Colonic mucosa (tissue), 4 donors: Measurements from ENCODE around the gene TMEM120B. TPM values are rescaled to one million over a fixed set of nuclear protein-coding genes. Genes with fewer than 3 reads are reported as not detected.
"Not testable (repeated sequence)": the region's sequence is repeated elsewhere in the genome, so short reads cannot be mapped to it uniquely, and the experiment has no call there.

Source experiments
- DNase-seq: peaks from one replicate; pipeline ENCODE4 v3.0.0-alpha.2; 2020
- H3K27ac ChIP-seq: fragments of 200-600 bp; one replicate; pipeline ENCODE4 v1.8.0; 2021
- H3K27me3 ChIP-seq: fragments of 200-600 bp; one replicate; pipeline ENCODE4 v1.8.0; 2021
- H3K36me3 ChIP-seq: fragments of 200-600 bp; one replicate; pipeline ENCODE4 v1.8.0; 2021
- H3K4me1 ChIP-seq: fragments of 200-600 bp; one replicate; pipeline ENCODE4 v1.8.0; 2021; ENCODE audit warnings: mild to moderate bottlenecking
- H3K4me3 ChIP-seq: fragments of 200-600 bp; one replicate; pipeline ENCODE4 v1.8.0; 2021
- H3K9ac ChIP-seq, 2 donors: one replicate each; pipeline ENCODE4 v1.7.0; 2013; ENCODE audit warnings: control low read depth in 2 of 2, low read depth in 2 of 2, low read length in 2 of 2
- H3K9me3 ChIP-seq: fragments of 200-600 bp; one replicate; pipeline ENCODE4 v1.8.0; 2021
- CTCF ChIP-seq: fragments of 200-600 bp; IDR thresholded peaks from one replicate; pipeline ENCODE4 v1.8.0; 2022; ENCODE audit warnings: antibody characterized with exemption, mild to moderate bottlenecking
- intact Hi-C: fragments of 100-400 bp; cut with DNase I; formaldehyde crosslinking; loops from one replicate; pipeline ENCODE4 v1.14.1; 2022
- total RNA-seq, 2 donors: library from RNA; stranded (reverse); fragmentation: NEBNext Ultra II Directional in 1 of 2; extraction: Animal tissue kit (Norgen Biotek cat#: 25700) in 1 of 2; gene quantifications; one replicate each; pipeline ENCODE4 v1.2.1, GENCODE V29; 2021
- donor health status: healthy.
- donor health status: DM: no; HTN: no; CAD: no.
- donor health status: DM: no; HTN: no; CAD: no.

TMEM120B gene
- total RNA-seq, 2 donors from 2014 or later: 3.9 to 6.5 TPM

GRCh38 chr12:121755591-121755990 is 43.0 kb downstream of the TMEM120B start:
- no peak for DNase-seq
- Histone ChIP-seq H3K27me3 (no peaks in the 10 kb centered on the region), H3K4me3 (no peak overlapping the region), H3K9ac (no peak overlapping the region), H3K36me3 (no peaks in the 10 kb centered on the region), H3K27ac (no peak overlapping the region), H3K9me3 (no peaks in the 10 kb centered on the region), H3K4me1 (no peaks in the 10 kb centered on the region)
- intact Hi-C loops: no loop called here
- TF ChIP-seq CTCF: no peak

- H3K9ac ChIP-seq, H3K27ac ChIP-seq, H3K27me3 ChIP-seq, intact Hi-C loops, H3K4me3 ChIP-seq, DNase-seq, H3K9me3 ChIP-seq, H3K4me1 ChIP-seq, H3K36me3 ChIP-seq: not testable (repeated sequence)
Measured at GRCh38 chr12:121758536-121758935, 46.0 kb downstream of the TMEM120B start.

- intact Hi-C loops: no loop called here
- Histone ChIP-seq H3K27me3 (no peaks in the 10 kb centered on the region), H3K4me1 (no peaks in the 10 kb centered on the region), H3K9ac (no peak overlapping the region), H3K27ac (no peak overlapping the region), H3K9me3 (no peaks in the 10 kb centered on the region), H3K4me3 (no peak overlapping the region), H3K36me3 (no peaks in the 10 kb centered on the region)
- no peak for DNase-seq
- no peak for TF ChIP-seq CTCF
Measured at GRCh38 chr12:121762269-121762668, 49.7 kb downstream of the TMEM120B start.

DNA sequence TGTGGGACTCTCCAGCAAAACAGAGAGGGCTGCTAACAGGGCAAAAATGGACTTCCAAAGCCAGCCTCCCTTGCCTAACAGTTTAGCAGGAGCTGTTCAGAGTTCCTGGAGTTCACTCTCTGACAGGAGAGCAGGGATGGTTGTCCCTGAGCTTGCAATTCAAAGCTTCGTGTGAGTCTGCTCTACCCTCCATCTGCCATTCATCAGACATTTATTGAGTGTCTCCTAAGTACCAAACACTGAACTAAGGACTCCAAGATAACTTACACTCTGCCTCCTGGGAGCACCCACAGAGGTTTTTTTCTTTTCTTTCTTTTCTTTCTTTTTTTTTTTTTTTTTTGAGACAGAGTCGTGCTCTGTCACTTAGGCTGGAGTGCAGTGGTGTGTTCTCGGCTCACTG is 52.3 kb downstream of the TMEM120B start:
- H3K27ac ChIP-seq: no peak overlapping the region
- no peak overlapping the region for H3K4me3 ChIP-seq
- no peak overlapping the region for H3K9ac ChIP-seq
- no peaks in the 10 kb centered on the region for H3K4me1 ChIP-seq
- H3K36me3 ChIP-seq: no peaks in the 10 kb centered on the region
- no peak for DNase-seq
- H3K9me3 ChIP-seq: no peaks in the 10 kb centered on the region
- no peaks in the 10 kb centered on the region for H3K27me3 ChIP-seq
- no peak for TF ChIP-seq CTCF
- intact Hi-C loops: no loop called here

GRCh38 chr12:121765573-121765972 is 53.0 kb downstream of the TMEM120B start:
- no peak for TF ChIP-seq CTCF
- Histone ChIP-seq H3K4me1 (no peaks in the 10 kb centered on the region), H3K9ac (no peak overlapping the region), H3K36me3 (no peaks in the 10 kb centered on the region), H3K4me3 (no peak overlapping the region), H3K27me3 (no peaks in the 10 kb centered on the region), H3K9me3 (no peaks in the 10 kb centered on the region), H3K27ac (no peak overlapping the region)
- intact Hi-C loops: no loop called here
- DNase-seq: no peak

DNA sequence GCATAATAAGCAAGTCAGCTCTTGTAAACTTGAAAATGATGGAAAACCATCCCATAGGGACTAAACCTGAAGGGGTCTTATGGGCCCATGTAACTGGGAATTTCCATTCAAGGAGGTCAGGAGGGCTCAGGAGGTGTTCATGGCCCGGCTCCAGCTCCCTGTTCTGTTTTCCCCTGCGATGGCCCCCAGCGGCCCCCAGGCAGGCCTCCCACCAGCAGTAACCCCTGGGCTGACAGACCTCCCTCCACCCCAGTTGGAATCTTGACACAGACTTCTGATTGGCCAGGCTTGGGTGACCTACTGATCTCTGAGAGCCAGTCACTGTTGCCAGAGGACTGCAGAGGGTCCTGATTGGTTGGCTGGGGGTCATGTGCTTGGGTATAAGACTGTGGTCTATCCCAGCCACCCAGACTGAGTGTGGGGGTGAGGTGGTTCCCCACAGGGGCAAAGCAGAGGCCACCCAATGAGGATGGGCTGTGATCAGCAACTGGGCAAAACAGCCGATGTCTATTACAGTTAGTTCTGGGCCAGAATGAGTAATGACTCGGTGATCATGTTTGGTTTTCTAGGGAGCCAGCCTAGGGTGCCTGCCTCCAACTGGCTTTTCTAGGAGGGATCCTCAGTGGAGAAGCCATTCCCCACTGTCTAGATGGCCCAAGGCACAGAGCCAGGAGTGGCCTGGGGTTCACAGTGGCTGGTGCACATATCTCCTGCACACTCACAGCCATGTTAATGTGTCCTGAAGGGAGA is 53.9 kb downstream of the TMEM120B start:
- intact Hi-C loops: no loop called here

More for the DNA sequence above, 53.9 kb downstream of the TMEM120B start:
- H3K4me3 ChIP-seq: no peak overlapping the region
- TF ChIP-seq CTCF: no peak
- no peak overlapping the region for H3K9ac ChIP-seq
- no peaks in the 10 kb centered on the region for H3K9me3 ChIP-seq
- no peak overlapping the region for H3K27ac ChIP-seq
- no peaks in the 10 kb centered on the region for H3K4me1 ChIP-seq
- H3K36me3 ChIP-seq: no peaks in the 10 kb centered on the region
- H3K27me3 ChIP-seq: no peaks in the 10 kb centered on the region
- no peak for DNase-seq
